Adrenal gland (tissue), 12 donors: ENCODE data around the gene UCP3. TPM values are rescaled to one million over a fixed set of nuclear protein-coding genes. Genes with fewer than 3 reads are reported as not detected.

Experiments
- DNase-seq, 7 donors: peaks; one replicate each; pipeline ENCODE4 v3.0.0-alpha.2; 2019 to 2020
- H3K27ac ChIP-seq, 5 donors: fragments of 200-600 bp; sonication (generic) in 4 of 5; 1 replicate in 3 of 5; 2 replicates in 2 of 5; pipeline versions ENCODE4 v1.5.1 to v1.8.0; 2016 to 2020; ENCODE audit warnings: mild to moderate bottlenecking in 1 of 5
- H3K27me3 ChIP-seq: fragments of 200-600 bp; 2 replicates; pipeline ENCODE4 v1.8.0; 2021
- H3K36me3 ChIP-seq, 2 donors: fragments of 200-600 bp; replicated peaks in 1 of 2; 1 replicate in 1 of 2; 2 replicates in 1 of 2; pipeline versions ENCODE4 v1.5.1 to v1.8.0; 2018 to 2022
- H3K4me1 ChIP-seq, 2 donors: fragments of 200-600 bp; replicated peaks in 1 of 2; 1 replicate in 1 of 2; 2 replicates in 1 of 2; pipeline versions ENCODE4 v1.5.1 to v1.8.0; 2018 to 2021
- H3K4me3 ChIP-seq, 4 donors: fragments of 200-600 bp; sonication (generic) in 3 of 4; one replicate each; pipeline ENCODE4 v1.5.1; 2016 to 2018
- H3K9me3 ChIP-seq, 3 donors: fragments of 200-600 bp; sonication (generic) in 1 of 3; replicated peaks in 1 of 3; 1 replicate in 2 of 3; 2 replicates in 1 of 3; pipeline versions ENCODE4 v1.5.1 to v1.8.0; 2016 to 2021
- CTCF ChIP-seq, 6 experiments: fragments of 450-650 bp in 4 of 6; fragments of 200-600 bp in 2 of 6; sonication (generic) in 1 of 6; IDR thresholded peaks; 1 replicate in 5 of 6; 2 replicates in 1 of 6; pipeline versions ENCODE4 v1.5.1 to v1.8.0; 2016 to 2021; ENCODE audit warnings: antibody characterized with exemption in 6 of 6, mild to moderate bottlenecking in 2 of 6, moderate library complexity in 1 of 6
- POLR2A ChIP-seq, 2 donors: fragments of 450-650 bp; IDR thresholded peaks; one replicate each; pipeline ENCODE4 v1.6.1; 2017; ENCODE audit warnings: antibody characterized with exemption in 2 of 2, mild to moderate bottlenecking in 2 of 2, moderate library complexity in 1 of 2
- WGBS, 4 donors: extraction: QIAGEN DNeasy Blood & Tissue Kit in 2 of 4; methylation state at CpG; one replicate each; pipeline versions ENCODE4 v1.1.5 to v1.1.7; 2013 to 2017; 5-methylcytosine and 5-hydroxymethylcytosine counted together
- intact Hi-C, 2 donors: fragments of 100-400 bp; cut with DNase I; formaldehyde crosslinking; loops; one replicate each; pipeline versions ENCODE4 v1.14.1 to v1.15.0; 2022 to 2023
- polyA plus RNA-seq, 3 donors: library from polyadenylated mRNA; stranded (reverse); fragments of 200-250 nt in 2 of 3; fragments of 350-450 nt in 1 of 3; fragmentation: Illumina TruSeq in 1 of 3; extraction: RNeasy Lipid Tissue Mini Kit (QIAGEN cat#74804) in 1 of 3; gene quantifications; one replicate each; pipeline ENCODE4 v1.2.3, GENCODE V29; 2013 to 2014
- total RNA-seq, 9 donors: library from RNA; depleted of rRNA in 4 of 9; stranded (reverse); fragments of >200 nt in 4 of 9; fragments of 120-200 nt in 1 of 9; fragmentation: NEBNext Ultra II Directional in 1 of 9; extraction: Animal tissue kit (Norgen Biotek cat#: 25700) in 1 of 9; gene quantifications; one replicate each; pipeline versions ENCODE4 v1.1.0 to v1.2.4, GENCODE V29; 2013 to 2023
- donor health status: healthy with polysubstance abuse.
- donor health status: Bipolar disorder and iron deficiency.
- donor health status: DM: yes; HTN: yes; CAD: no.
- donor health status: DM: no; HTN: no; CAD: no.
- donor health status: DM: no; HTN: no; CAD: no.
- donor health status: DM: yes; HTN: yes; CAD: no.

UCP3 gene
- total and polyA plus RNA-seq, 12 donors, result 0.36 to 6.3 (median 1.4) TPM

- Histone ChIP-seq H3K4me1 (no peaks in the 10 kb centered on the region), H3K27me3 (no peaks in the 10 kb centered on the region), H3K9me3 (no peaks in the 10 kb centered on the region), H3K36me3 (peaks cover 0 to 14% of the 10 kb centered on the region in 2 donors), H3K27ac (no peak overlapping the region), H3K4me3 (no peak overlapping the region)
- WGBS, 4 donors, result 90 to 96% (median 96%) methylated on average over 3 of the region's 3 CpGs
- no peak for DNase-seq
- TF ChIP-seq CTCF (IDR thresholded peaks at IDR 0.05) (no peak), POLR2A (IDR thresholded peaks at IDR 0.05) (no peak)
- intact Hi-C loops, result no loop called here
These were observed 41.6 kb upstream of the UCP3 start for GRCh38 chr11:74050465-74050864.

- H3K27me3 ChIP-seq, result no peaks in the 10 kb centered on the region
- H3K4me1 ChIP-seq, result no peaks in the 10 kb centered on the region
- no peak for DNase-seq
- intact Hi-C loops, result no loop called here
- TF ChIP-seq CTCF (IDR thresholded peaks at IDR 0.05) (no peak), POLR2A (IDR thresholded peaks at IDR 0.05) (no peak)
- no peak overlapping the region for H3K4me3 ChIP-seq
- no peaks in the 10 kb centered on the region for H3K9me3 ChIP-seq
- peaks cover 0 to 14% of the 10 kb centered on the region in 2 donors for H3K36me3 ChIP-seq
- WGBS, 4 donors, result 94 to 97% (median 96%) methylated on average over 5 of the region's 5 CpGs
- no peak overlapping the region for H3K27ac ChIP-seq
These were observed 40.1 kb upstream of the UCP3 start for GRCh38 chr11:74048993-74049392.

- TF ChIP-seq POLR2A (IDR thresholded peaks at IDR 0.05) (no peak), CTCF (IDR thresholded peaks at IDR 0.05) (no peak)
- H3K4me1 ChIP-seq, result no peaks in the 10 kb centered on the region
- WGBS, 4 donors, result 89 to 96% (median 94%) methylated on average over 2 of the region's 2 CpGs
- H3K27me3 ChIP-seq, result no peaks in the 10 kb centered on the region
- no peak overlapping the region for H3K4me3 ChIP-seq
- DNase-seq, result no peak
- intact Hi-C loops, result no loop called here
- H3K9me3 ChIP-seq, result no peaks in the 10 kb centered on the region
- H3K36me3 ChIP-seq, result peaks cover 0 to 19% of the 10 kb centered on the region in 2 donors
- H3K27ac ChIP-seq, result no peak overlapping the region
These were observed 35.7 kb upstream of the UCP3 start for GRCh38 chr11:74044538-74044937.

GRCh38 chr11:74043450-74043849 is 34.6 kb upstream of the UCP3 start:
- Histone ChIP-seq H3K4me1 (no peaks in the 10 kb centered on the region), H3K9me3 (no peaks in the 10 kb centered on the region), H3K36me3 (peaks cover 0 to 24% of the 10 kb centered on the region in 2 donors), H3K4me3 (no peak overlapping the region), H3K27me3 (no peaks in the 10 kb centered on the region), H3K27ac (no peak overlapping the region)
- 91 to 100% (median 99%) methylated on average over 1 of the region's 1 CpG for WGBS, 4 donors
- TF ChIP-seq POLR2A (IDR thresholded peaks at IDR 0.05) (no peak), CTCF (IDR thresholded peaks at IDR 0.05) (no peak)
- no peak for DNase-seq
- intact Hi-C loops, result no loop called here
